Sigmoid colon (tissue), 4 donors: ENCODE measurements around the gene CACNB2.

Experiments used
- CTCF ChIP-seq, 4 experiments: fragments of 450-650 bp in 3 of 4; fragments of 200-600 bp in 1 of 4; IDR thresholded peaks; one replicate each; pipeline ENCODE4 v1.5.1; 2016 to 2019; ENCODE audit warnings: antibody characterized with exemption in 4 of 4, mild to moderate bottlenecking in 3 of 4, moderate library complexity in 2 of 4
- EP300 ChIP-seq, 4 donors: sonication (generic); formaldehyde crosslinking; IDR thresholded peaks; one replicate each; pipeline ENCODE4 v1.6.1; 2017; ENCODE audit warnings: antibody characterized with exemption in 4 of 4
- POLR2A ChIP-seq, 2 donors: fragments of 450-650 bp; IDR thresholded peaks; one replicate each; pipeline ENCODE4 v1.6.1; 2016; ENCODE audit warnings: antibody characterized with exemption in 2 of 2, mild to moderate bottlenecking in 2 of 2, moderate library complexity in 2 of 2
- POLR2AphosphoS5 ChIP-seq, 4 donors: sonication (generic); formaldehyde crosslinking; IDR thresholded peaks; one replicate each; pipeline ENCODE4 v1.6.1; 2017; ENCODE audit warnings: antibody characterized with exemption in 4 of 4

- TF ChIP-seq POLR2AphosphoS5 (IDR thresholded peaks at IDR 0.05) (no peak), CTCF (IDR thresholded peaks at IDR 0.05) (no peak), POLR2A (IDR thresholded peaks at IDR 0.05) (no peak), EP300 (IDR thresholded peaks at IDR 0.05) (no peak)
Observed at GRCh38 chr10:18190840-18191239, 50.6 kb downstream of the CACNB2 start.
